ENCODE results near the gene MBD6. TPM values are rescaled to one million over a fixed set of nuclear protein-coding genes. Genes with fewer than 3 reads are reported as not detected.
"Not testable (repeated sequence)": the region's sequence is repeated elsewhere in the genome, so short reads cannot be mapped to it uniquely, and the experiment has no call there.

The MBD6 gene
- total RNA-seq, 1 donor, result 6.9 TPM

DNA sequence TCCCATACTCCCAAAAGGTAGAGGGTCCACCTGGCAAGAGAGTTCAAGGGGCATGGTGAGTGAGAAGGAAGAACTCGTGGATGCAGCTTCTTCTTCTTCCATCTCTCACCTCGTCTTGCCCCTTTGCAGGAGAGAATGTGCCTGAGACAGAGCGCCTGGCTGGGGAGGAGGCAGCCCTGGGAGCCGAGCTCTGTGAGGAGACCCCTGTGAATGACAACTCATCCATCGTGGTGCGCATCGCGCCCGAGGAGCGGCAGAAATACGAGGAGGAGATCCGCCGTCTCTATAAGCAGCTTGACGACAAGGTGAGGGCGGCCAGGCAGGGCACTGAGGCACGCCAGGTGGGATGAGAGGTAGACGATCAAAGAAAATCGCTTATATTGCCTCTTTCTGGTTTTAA lies 47.2 kb downstream of the MBD6 start:
- no peak overlapping the region for H3K4me3 ChIP-seq (ENCODE audit: low read depth, low read length)
- TF ChIP-seq, protein P1, sequence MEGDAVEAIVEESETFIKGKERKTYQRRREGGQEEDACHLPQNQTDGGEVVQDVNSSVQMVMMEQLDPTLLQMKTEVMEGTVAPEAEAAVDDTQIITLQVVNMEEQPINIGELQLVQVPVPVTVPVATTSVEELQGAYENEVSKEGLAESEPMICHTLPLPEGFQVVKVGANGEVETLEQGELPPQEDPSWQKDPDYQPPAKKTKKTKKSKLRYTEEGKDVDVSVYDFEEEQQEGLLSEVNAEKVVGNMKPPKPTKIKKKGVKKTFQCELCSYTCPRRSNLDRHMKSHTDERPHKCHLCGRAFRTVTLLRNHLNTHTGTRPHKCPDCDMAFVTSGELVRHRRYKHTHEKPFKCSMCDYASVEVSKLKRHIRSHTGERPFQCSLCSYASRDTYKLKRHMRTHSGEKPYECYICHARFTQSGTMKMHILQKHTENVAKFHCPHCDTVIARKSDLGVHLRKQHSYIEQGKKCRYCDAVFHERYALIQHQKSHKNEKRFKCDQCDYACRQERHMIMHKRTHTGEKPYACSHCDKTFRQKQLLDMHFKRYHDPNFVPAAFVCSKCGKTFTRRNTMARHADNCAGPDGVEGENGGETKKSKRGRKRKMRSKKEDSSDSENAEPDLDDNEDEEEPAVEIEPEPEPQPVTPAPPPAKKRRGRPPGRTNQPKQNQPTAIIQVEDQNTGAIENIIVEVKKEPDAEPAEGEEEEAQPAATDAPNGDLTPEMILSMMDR (IDR thresholded peaks at IDR 0.05; ENCODE audit: insufficient read depth, low read depth, low read length), result no peak
- no peak for DNase-seq (ENCODE audit: low read depth)

DNA sequence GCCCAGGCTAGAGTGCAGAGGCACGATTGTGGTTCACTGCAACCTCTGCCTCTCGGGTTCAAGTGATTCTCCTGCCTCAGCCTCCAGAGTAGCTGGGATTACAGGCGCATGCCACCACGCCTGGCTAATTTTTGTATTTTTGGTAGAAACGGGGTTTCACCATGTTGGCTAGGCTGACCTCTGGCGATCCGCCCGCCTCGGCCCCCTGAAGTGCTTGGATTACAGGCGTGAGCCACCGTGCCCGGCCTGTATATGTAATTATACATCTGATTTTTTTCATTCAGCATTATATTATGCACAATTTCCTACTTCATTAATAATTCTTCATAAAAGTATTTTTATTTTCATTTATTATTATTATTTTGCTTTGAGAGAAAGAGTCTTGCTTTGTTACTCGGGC lies 47.8 kb downstream of the MBD6 start:
- not testable (repeated sequence) for H3K4me3 ChIP-seq (ENCODE audit: low read depth, low read length); DNase-seq (ENCODE audit: low read depth)

DNA sequence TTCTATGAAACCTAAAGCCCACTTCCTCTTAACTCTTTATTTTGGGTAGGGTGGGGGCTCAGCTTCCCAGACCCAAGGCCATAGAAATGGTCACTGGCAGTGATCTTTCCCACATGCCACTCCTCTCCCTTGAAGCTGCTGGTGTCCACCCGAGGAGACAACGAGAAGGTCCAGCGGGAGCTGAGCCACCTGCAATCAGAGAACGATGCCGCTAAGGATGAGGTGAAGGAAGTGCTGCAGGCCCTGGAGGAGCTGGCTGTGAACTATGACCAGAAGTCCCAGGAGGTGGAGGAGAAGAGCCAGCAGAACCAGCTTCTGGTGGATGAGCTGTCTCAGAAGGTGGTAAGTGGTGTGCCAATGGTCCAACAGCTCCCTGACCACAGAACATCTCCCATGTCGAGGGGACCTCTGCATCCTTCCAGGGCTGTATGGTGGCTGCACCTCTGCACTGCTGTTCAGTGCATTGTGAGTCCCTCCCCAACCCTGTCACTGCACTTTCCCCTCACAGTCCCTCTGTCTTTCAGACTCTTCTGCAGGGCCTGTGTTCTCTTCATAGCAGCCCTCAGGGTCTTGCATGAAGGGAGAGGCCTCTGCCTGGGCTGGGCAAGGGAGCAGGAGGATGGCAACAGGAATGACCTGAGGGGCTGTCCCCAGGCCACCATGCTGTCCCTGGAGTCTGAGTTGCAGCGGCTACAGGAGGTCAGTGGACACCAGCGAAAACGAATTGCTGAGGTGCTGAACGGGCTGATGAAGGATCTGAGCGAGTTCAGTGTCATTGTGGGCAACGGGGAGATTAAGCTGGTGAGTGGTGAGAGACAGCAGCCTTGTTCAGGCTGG lies 49.5 kb downstream of the MBD6 start:
- TF ChIP-seq, protein P1 (IDR thresholded peaks at IDR 0.05; ENCODE audit: insufficient read depth, low read depth, low read length), result no peak
- DNase-seq (ENCODE audit: low read depth), result no peak

DNA sequence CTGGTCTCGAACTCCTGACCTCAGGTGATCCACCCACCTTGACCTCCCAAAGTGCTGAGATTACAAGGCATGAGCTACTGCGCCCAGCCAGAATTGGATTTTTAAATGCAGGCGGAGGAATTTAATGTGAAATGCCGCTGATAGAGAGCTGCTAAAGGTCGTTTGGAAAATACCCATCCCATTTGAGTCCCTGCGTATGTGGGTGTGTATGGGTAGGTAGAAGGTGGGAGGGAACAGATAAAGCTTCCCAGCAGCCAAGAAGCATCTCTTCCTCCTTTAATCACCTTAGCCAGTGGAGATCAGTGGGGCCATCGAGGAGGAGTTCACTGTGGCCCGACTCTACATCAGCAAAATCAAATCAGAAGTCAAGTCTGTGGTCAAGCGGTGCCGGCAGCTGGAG lies 52.2 kb downstream of the MBD6 start:
- TF ChIP-seq, protein P1 (IDR thresholded peaks at IDR 0.05; ENCODE audit: insufficient read depth, low read depth, low read length), result no peak
- H3K4me3 ChIP-seq (ENCODE audit: low read depth, low read length), result no peak overlapping the region
- no peak for DNase-seq (ENCODE audit: low read depth)

More for the DNA sequence above, 49.5 kb downstream of the MBD6 start:
- H3K4me3 ChIP-seq (ENCODE audit: low read depth, low read length), result no peak overlapping the region

DNA sequence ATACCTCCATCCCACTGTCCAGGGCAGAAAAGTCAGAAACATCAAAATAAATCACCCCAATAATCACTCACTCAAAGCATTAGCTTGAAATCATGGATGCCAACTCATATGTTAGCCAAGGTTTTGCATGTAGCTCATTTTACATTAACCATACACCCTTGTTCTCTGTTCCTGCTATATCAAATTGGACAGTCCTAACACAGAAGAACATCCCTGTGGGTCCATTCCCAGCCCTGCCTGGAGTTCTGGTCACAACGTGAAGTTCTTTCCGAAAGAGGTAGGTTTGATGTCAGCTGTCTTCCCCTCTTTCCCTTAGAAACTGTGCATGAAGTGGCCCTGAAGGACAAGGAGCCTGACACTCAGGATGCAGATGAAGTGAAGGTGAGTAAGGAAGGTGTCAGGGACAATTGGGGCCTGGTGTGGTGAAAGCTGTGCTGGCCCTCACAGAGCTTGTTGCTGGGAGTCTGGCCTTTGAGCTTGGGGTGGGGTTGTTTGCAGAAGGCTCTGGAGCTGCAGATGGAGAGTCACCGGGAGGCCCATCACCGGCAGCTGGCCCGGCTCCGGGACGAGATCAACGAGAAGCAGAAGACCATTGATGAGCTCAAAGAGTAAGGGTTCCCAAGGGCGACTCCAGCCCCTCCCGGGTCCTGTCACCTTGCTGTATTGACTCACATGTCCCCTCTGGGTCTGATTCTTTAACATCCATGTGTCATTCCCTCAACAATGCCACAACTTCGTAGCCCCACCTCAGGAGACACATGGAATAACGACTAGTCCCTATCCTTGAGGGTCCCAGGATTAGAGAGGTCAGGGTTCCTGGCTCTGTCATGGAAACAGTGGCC lies 53.4 kb downstream of the MBD6 start:
- no peak overlapping the region for H3K4me3 ChIP-seq (ENCODE audit: low read depth, low read length)
- DNase-seq (ENCODE audit: low read depth), result no peak
- TF ChIP-seq, protein P1 (IDR thresholded peaks at IDR 0.05; ENCODE audit: insufficient read depth, low read depth, low read length), result no peak

DNA sequence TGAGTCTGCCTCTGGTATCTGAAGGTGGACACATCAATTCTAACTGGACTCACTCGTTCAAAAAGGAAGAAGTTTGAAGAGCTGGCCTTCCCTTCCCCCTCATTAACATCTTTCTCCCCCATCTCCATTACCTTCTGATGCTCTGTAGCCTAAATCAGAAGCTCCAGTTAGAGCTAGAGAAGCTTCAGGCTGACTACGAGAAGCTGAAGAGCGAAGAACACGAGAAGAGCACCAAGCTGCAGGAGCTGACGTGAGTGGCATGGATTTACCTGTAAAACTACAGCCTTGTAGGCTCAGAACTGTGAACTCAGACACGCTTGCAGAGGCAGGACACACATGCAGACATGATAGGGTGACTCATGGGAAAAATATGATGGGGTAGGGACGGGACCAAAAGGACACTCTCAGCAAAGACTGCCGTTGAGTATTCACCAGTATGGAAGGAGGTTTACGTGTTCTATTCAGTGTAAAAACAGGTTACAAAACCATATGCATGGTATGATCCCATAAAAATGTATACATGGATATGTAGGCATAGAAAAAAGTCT lies 54.1 kb downstream of the MBD6 start:
- TF ChIP-seq, protein P1 (IDR thresholded peaks at IDR 0.05; ENCODE audit: insufficient read depth, low read depth, low read length), result no peak
- no peak overlapping the region for H3K4me3 ChIP-seq (ENCODE audit: low read depth, low read length)
- DNase-seq (ENCODE audit: low read depth), result no peak
